HG03196 (cell line): Measurements from ENCODE around the gene MORC4.

ENCODE experiments used
- ATAC-seq: cut with Tn5 transposase; IDR thresholded peaks from one replicate; pipeline ENCODE4 v1.9.1; 2021; ENCODE audit not compliant: unreplicated experiment

Gene MORC4

DNA sequence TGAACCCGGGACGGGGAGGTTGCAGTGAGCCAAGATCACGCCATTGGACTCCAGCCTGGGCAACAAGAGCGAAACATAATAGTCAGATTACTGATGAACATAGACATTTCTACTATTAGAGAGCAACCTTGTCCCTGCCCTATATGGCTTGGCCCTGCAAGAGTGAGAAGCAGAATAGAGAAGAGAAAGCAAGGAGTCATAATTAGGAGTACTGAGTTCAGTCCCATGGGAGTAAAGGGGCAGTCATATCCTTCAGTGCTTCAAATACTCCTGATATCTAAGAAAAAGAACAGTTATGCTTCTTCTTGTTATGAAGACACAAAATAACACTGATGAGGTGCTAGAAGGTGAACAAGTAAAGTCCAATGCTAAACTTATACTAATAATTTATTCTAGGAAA lies 46.0 kb downstream of the MORC4 start:
- ATAC-seq = no peak

DNA sequence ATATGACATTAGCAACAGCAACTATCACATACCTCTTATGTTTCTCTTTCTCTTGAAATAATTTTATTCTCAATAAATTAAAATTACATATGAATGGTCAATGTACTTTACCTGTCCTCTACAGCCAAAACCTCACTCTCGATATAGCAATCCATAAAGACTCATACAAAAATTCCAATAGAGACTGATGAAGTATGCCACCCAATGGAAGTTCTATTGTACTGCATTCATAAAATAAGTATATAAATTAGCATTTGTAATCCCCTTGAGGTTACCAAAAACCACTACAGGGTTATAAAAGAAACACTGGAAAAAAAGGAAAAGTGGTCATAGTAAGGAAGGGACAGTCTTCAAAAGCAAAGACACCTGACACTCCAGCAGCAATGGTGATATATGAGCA lies 47.0 kb downstream of the MORC4 start:
- no peak for ATAC-seq

DNA sequence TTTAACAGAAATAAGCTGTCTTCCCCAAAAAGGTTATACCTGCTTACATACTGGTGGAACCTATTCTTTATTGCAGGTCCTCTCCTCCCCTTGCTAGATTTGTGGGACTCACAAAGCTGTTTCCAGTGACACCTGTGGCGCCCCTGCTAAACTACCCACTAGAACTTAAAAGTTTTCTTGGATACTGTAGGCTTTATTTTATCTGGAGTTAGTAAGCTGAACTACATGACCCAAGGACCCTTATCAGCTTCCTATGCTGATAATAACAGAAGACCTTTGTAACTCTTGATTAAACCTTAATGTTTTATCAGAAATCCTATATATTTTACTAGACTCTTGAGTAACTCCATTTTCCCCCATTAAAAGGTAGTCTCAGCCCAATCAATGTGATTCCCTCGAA lies 47.5 kb downstream of the MORC4 start:
- no peak for ATAC-seq

DNA sequence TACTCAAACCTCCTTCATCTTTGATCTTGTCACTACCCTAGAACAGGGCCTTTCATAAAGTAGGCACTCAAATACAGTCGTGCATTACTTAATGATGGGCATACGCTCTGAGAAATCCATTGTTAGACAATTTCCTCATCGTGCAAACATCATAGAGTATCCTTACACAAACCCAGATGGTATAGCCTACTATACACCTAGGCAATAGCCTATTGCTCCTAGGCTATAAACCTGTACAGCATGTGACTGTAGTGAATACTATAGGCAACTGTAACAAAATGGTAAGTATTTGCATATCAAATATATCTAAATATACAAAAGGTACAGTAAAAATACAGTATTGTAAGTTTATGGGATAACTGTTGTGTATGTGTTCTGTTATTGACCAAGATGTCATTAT lies 47.9 kb downstream of the MORC4 start:
- ATAC-seq = no peak

DNA sequence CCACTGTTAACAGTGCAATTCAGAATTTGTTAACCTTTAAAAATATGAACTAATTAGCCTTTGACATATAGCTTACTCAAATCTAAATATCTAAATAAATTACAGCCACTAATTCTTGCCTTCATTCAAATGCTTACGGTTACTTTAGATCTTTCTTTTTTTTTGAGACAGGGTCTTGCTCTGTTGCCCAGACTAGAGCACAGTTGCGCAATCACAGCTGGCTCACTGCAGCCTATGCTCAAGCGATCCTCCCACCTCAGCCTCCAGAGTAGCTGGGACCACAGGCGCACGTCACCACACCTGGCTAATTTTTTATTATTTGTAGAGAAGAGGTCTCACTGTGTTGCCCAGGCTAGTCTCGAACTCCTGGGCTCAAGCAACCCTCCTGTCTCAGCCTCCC lies 48.8 kb downstream of the MORC4 start:
- ATAC-seq = no peak

DNA sequence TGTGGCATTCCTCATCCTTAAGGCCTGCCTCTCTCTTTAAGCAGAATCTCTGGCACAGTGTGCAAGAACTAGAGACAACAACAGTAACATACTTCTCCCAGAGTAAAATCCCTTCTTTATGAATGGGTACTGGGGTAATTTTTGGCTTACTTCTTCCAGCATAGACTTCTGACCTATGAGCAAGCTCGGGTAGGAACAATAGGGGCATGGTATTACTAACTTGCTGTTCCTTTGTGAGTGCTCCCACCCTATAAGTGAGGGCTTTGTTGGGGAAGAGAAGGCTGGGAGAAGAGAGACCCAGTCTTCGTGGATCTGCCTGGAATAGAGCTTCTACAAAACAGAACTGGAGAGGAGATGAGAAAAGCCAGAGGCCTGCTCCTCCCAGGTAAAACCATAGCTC lies 49.6 kb downstream of the MORC4 start:
- no peak for ATAC-seq

DNA sequence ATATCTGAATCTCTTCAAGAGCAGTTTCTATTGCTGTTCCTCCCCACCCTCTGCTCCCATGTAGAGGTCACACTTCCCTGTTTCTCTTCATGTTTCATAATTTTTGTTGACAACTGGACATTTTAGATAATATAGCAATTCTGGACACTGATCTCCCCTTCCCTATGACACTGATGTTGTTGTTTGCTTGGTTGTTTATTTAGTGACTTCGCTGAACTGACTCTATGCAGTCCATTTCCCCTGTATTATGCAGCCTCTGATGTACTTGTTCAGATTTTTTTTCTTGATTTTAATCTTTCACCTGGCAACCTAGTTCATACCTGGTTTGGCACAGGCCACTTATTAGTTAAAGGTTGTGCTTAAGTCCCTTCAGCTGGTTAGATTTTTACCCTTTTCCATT lies 50.6 kb downstream of the MORC4 start:
- ATAC-seq = no peak

DNA sequence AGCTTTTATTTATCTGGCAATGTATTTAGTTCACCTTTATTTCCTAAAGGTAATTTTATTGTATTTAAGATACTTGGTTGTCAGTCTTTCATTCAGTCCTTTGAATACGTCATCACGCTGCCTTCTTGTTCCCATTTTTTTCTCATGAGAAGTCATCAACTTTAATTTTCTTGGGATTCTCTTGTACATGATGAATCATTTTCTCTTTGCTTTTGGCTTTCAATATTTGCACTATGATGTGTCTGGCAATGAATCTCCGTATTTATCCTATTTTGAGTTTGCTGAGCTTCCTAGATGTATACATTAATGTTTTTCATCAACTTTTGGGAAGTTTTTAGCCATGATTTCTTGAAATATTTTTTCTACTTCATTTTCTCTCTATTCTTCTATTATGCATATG lies 51.4 kb downstream of the MORC4 start:
- no peak for ATAC-seq

DNA sequence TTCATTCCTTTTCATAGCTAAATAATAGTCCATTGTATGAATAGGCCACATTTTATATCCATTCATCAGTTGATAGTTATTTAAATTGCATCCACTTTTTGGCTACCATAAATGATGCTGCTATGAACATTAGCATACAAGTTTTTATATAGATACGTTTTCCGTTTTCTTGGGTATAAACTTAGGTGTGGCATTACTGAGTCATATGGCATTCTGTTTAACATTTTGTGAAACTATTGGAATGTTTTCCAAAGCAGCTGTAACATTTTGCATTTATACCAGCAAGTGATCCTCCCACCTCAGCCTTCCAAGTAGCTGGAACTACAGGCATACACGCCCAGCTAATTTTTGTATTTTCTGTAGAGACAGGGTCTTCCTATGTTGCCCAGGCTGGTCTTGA lies 53.5 kb downstream of the MORC4 start:
- ATAC-seq = no peak

DNA sequence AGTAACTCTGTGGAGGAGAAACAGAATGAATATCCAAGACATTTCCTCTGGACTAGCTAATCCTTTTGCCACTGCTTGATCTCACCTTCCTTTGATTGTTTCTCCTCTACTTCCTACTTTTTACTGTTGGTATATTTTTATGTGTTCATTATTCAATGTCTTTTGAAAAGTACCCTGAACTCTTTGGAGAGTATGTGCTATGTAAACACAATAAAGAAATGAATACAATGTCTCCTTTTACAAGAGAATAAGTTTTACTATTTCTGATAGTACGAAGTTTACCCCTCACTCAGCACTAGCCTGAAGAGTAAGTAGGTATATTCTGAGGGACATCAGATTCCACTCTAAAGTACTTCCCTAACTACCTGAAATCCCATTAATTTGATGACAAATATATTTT lies 59.9 kb downstream of the MORC4 start:
- ATAC-seq = no peak

DNA sequence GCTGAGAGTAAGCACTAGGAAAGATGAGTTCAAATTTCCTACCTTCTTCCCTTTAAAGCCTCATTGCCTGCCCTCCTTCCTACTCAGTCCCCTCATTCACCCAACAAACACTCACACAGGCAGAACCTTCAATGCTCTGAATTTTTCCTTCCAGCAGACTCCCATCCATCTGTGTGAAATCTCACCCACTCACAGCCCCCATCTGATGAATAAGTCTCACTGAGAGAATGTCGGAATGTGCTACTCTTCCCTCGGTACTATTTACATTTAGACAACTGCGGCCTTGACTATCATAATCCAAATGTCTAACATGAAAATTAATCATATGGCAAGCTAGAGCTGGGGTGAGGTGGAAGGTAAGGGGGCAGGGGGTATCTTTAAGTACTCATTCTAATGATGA lies 60.4 kb downstream of the MORC4 start:
- ATAC-seq = no peak

DNA sequence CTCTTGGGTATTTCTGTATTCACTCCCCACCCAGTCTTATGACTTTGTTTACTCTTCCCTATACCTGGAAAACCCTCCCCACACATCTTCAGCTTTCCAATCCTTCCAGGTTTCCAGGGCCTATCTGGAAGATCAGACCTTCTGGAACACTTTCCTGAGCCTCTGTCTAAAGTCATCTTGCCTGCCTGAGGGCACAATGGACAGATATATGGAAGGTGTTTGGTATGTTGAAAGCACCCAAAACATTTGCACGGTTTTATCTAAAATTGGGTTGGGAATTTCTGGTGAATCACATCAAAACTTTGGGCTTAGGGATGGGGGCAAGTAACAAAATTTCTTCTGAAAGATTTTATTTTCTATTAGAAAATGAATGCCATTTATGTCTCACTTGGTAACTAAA lies 63.8 kb downstream of the MORC4 start:
- no peak for ATAC-seq

DNA sequence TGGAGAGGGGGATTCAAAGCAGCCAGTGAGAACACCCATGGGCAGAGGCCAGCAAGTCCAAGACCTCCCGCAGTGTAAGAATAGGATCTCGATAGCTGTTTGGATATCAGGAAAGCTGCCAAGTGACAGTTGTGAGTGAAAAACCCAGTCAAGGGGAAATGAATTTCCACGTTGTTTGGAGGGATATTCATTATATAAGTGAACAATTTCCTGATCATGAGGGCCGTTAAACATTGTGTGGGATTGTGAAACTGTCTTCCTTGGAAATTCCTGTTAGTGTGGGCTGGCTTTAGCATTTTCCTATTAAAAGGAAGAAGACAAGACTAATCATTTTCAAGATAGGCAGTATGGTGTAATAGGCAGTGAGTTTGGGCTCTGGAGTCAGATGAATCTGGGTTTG lies 64.8 kb downstream of the MORC4 start:
- ATAC-seq = no peak

DNA sequence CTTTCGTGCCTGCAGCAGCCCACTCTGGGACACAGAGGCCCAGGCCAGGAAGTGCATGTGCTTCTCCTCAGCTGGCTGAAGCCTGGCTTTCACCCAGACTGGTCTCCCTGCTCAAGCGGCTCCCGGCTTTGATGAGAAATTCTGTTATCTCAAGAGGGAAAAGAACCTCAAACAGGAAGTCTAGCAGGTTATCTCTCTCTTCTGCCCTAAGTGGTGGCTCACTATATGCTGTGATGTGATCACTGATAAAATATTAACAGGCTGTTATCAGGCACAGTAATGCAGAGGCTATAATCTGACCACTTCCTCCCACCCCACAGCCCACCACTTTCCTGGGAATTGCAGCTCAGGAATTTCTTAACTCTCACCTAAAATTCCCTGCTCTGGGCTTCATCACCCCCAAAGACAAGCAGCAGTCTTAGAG lies 66.5 kb downstream of the MORC4 start:
- no peak for ATAC-seq

DNA sequence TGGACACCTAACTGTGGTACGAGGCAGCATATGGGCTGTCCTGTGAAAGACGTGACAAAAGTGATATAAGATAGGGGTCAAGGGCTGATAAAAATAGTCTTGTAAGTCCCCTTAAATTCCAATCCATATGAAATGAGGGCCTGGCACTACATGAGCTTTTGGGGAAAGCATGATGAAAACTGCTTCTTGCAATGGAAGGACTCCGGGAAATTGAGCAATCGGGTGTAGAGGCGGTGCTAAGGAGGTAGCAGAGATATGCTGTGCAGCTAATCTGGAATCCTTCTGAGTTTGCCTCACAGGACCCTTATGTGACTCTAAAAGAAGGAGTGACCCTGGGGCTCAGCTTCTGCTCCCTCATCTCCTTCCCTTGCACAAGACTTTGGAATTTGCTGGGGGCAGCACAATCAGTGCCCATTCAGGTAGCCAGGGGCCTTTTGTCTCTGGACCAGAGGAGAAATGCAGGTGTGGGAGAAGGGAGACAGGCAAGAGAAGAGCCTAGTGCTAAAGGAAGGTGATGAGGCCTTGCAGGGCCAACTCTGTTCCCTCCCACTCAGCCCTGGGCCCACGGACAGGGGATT lies 67.0 kb downstream of the MORC4 start:
- ATAC-seq = no peak

DNA sequence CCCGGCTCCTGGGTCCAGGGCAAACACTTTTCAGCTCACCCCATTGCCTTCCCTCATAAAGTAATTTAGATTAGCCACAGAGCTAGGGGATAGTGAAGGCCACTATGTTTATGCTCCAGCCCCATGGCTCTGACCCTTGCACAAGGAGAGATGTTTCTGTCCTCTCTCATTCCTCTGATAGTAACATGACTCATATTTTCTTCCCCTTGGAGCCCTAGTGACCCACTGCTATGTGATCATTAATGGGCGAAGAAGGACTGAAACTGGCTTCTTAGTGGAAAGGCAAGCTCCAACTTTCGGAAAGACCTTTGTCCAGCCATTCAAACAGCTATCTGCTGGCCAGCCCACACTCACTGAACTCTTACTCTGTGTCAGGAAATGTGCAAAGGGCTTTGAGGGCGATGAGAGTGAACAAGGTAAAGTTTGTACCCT lies 67.5 kb downstream of the MORC4 start:
- no peak for ATAC-seq

DNA sequence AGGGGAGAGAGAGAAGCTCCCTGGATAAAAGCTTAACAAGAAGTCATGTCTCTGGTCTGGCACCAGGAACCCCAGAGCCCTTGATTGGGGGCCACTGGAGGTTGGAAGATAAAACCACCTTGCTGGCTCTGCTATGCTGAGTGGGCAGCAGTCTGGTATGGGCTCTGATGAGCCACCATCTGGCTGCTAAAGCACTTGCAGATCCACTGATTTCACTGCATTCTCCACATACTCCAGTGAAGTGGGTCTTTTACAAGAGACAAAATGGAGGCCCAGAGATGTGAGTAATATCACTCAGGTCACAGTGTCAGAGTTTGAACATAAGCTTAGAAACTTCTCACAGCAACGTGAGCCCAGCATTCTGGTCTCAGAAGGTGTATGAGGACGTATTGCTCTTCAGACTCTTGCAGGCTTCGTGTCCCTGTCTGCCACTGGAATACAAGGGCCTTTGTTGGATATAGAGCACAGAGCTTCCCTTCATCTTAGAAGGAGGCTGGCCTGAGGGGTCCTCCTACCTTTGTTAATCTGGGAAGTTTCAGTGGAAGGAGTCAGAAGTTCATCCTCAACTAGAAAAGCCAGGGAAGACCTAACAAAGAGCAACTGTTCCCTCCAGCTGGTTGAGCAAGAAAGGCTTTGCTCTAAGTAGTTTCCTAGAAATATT lies 68.1 kb downstream of the MORC4 start:
- ATAC-seq = no peak

DNA sequence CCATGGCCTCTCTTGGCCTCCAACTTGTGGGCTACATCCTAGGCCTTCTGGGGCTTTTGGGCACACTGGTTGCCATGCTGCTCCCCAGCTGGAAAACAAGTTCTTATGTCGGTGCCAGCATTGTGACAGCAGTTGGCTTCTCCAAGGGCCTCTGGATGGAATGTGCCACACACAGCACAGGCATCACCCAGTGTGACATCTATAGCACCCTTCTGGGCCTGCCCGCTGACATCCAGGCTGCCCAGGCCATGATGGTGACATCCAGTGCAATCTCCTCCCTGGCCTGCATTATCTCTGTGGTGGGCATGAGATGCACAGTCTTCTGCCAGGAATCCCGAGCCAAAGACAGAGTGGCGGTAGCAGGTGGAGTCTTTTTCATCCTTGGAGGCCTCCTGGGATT lies 71.8 kb downstream of the MORC4 start:
- ATAC-seq = no peak

DNA sequence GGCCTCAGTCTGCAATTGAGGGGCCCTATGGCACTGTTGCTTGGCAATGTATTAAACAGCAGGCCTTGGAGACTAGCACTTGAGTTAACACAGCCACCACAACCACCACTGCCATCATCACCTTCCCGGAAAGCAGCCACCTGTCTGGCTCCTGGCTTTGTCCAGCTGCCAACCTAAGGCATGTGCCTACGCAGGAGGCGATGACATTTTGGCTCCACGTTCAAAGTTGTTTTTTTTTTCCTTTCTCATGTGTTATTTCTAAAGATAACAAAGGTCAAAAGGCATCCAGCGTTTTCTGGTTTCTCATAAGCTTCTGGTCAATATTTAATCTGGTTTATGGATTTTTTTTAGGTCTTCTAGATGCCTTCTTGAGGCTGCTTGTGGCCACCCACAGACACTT lies 72.3 kb downstream of the MORC4 start:
- no peak for ATAC-seq

DNA sequence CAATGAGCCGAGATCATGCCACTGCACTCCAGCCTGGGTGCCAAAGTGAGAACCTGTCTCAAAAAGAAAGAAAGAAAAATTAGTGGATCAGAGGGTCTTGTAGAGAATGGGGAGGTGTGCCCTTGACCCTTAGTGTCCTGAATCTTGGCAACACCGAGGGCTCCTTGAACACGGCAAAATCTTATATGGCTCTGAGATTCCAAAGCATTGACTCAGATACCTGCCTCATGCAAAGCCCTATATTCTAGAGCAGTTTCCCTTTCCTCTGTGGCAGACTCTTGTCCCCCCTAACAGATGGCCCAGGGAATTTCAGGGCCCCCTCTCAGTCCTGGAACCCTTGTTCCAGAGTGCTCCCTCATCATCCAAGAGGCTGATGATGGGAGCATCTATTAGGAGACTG lies 73.0 kb downstream of the MORC4 start:
- no peak for ATAC-seq

DNA sequence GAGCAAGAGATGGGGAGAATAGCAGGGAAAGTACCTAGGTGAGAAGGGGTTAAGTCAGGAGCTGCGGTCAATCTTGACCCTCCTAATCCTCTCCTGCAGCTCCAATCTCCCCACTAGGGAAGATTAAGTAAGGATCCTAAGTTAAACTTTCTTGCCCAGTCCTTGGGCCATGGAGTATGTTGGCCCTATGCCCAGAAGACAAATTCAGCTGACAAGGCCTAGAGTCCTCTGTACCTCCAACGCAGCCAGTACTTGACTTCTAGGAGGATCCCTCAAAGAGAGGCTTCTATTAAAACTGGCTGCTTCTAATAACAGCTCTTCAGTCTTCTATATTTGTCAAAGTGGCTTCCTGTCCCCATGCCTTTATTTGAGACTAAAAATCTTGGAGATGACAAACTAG lies 78.4 kb downstream of the MORC4 start:
- ATAC-seq = no peak

DNA sequence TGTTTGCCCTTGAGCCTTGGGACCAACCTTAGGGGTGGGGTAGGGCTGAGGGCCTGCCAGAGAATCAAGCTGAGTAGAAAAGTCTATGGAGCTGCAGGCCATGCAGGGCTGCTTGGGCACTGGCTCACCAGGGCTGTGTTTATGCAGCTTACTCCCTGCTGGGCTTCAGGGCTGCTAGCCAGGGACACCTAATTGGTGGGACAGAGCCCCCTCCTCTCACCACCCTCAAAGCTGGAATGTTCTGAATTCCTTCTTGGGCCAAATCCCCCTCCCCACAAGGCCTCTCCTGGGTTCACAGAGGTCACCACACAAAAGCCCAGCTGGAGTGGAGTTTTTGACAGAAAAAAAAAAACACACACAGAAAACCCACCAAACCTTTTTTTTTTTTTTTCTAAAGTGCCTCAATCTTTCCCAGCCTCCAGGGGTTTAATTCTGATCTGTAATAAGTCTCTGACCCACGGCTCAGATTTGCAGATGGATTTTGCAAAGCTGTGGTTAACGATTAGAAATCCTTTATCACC lies 80.0 kb downstream of the MORC4 start, which contains the start of gene CLDN2:
CLDN2 (plus strand) TSS at position 471 of the 521 bp plus-strand sequence. CDS start 7,827 bp downstream, outside the sequence.
- ATAC-seq = no peak
